ENCODE measurements around the gene TBC1D25. TPM values are rescaled to one million over a fixed set of nuclear protein-coding genes. Genes with fewer than 3 reads are reported as not detected.

The TBC1D25 gene, protein sequence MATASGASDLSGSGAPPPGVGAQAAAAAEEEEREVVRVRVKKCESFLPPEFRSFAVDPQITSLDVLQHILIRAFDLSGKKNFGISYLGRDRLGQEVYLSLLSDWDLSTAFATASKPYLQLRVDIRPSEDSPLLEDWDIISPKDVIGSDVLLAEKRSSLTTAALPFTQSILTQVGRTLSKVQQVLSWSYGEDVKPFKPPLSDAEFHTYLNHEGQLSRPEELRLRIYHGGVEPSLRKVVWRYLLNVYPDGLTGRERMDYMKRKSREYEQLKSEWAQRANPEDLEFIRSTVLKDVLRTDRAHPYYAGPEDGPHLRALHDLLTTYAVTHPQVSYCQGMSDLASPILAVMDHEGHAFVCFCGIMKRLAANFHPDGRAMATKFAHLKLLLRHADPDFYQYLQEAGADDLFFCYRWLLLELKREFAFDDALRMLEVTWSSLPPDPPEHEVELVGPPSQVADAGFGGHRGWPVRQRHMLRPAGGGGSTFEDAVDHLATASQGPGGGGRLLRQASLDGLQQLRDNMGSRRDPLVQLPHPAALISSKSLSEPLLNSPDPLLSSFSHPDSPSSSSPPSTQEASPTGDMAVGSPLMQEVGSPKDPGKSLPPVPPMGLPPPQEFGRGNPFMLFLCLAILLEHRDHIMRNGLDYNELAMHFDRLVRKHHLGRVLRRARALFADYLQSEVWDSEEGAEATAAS
- total RNA-seq = 10 to 100 TPM in 1 of 2 donors, 1 to 10 TPM in 1; 8.9 to 21.9 TPM

DNA sequence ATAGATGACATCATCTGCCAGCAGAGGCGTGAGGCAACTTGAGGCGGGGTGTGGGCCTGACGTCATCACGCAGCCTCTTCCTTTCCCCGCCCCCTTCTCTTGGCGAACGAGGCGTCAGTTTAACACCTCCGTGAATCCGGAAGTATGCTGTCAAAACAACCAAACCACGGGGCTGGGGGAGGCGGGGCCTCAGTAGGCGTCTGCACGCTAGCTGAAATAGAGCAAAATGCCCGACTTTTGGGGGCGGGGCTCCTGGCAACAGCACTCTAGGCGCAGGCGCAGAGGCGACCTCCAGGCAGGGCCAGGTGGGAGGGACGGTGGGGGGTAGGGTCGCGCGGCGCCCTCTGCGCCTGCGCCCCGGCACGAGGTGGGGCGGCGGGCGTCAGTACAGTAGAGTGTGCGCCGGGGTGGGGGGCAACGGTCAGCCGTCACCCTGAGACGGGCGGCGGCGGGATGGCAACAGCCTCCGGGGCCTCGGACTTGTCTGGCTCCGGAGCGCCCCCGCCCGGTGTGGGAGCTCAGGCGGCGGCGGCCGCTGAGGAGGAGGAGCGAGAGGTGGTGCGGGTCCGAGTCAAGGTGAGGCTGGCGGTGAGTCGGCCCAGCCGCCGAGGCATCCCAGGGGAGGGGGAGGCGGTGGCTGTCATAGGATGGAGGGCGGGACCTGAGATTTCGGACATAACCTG is at the start of gene TBC1D25:
Gene TBC1D25 (plus strand): TSS at position 370 of the 683 bp plus-strand sequence. CDS start 84 bp downstream, at position 454.
- H3K36me3 ChIP-seq = no peaks in the 10 kb centered on the region
- peak; percentile 92 for DNase-seq (ENCODE audit: low spot score)
- H3K9me3 ChIP-seq = no peaks in the 10 kb centered on the region
- intact Hi-C loops (cut with DNase I) = loop anchor here (10.0 kb wide), 1 partner anchor 55 kb away; the partner anchor contains the start of gene WDR13
- no peaks in the 10 kb centered on the region for H3K27me3 ChIP-seq (replicated peaks; ENCODE audit: insufficient read depth)
- H3K4me3 ChIP-seq = peak within 1 kb of the TSS; percentile 51 to 59
- TF ChIP-seq POLR2AphosphoS5 (IDR thresholded peaks at IDR 0.05) (peak; percentile 89), POLR2A (IDR thresholded peaks at IDR 0.05) (peak; percentile 62), CTCF (IDR thresholded peaks at IDR 0.05) (peak in 3 of 4 experiments; percentile 10 to 39 (median 29))
- no peaks in the 10 kb centered on the region for H3K4me1 ChIP-seq (replicated peaks)
- WGBS = under 1% methylated on average over 42 of the region's 59 CpGs
- peak within 1 kb of the TSS; percentile 85 for H3K27ac ChIP-seq

- intact Hi-C loops (cut with DNase I) = no loop called here
- no peak overlapping the region for H3K4me3 ChIP-seq
- no peaks in the 10 kb centered on the region for H3K4me1 ChIP-seq (replicated peaks)
- TF ChIP-seq POLR2A (IDR thresholded peaks at IDR 0.05) (no peak), CTCF (IDR thresholded peaks at IDR 0.05) (no peak), POLR2AphosphoS5 (IDR thresholded peaks at IDR 0.05) (no peak)
- no peak for DNase-seq (ENCODE audit: low spot score)
- no peaks in the 10 kb centered on the region for H3K9me3 ChIP-seq
- H3K36me3 ChIP-seq = no peaks in the 10 kb centered on the region
- WGBS = 49% methylated on average over 2 of the region's 2 CpGs
- no peaks in the 10 kb centered on the region for H3K27me3 ChIP-seq (replicated peaks; ENCODE audit: insufficient read depth)
- no peak overlapping the region for H3K27ac ChIP-seq
Observed at GRCh38 chrX:48489892-48490291, 49.6 kb upstream of the TBC1D25 start.

DNA sequence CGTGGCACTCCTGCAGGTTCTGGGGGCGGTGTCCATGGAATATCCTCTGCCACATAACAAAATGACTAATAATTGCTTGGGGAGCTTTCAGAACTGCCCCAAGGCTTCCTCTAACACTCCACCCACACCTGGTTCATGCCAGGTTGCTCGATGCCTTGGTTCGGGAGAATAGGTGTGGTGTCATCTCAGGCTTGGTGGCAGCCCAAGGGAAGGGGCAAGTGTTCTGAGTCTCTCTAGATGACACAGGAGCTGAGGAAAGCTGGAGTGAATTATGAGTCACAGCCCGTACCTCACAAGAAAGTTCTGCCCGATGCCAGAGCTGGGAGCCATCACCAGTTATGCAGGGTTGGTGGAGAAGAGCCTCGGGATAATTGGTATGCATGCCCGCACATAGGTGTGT is 48.9 kb upstream of the TBC1D25 start:
- no peaks in the 10 kb centered on the region for H3K4me1 ChIP-seq (replicated peaks)
- TF ChIP-seq POLR2AphosphoS5 (IDR thresholded peaks at IDR 0.05) = no peak
- TF ChIP-seq POLR2A (IDR thresholded peaks at IDR 0.05) = no peak
- TF ChIP-seq CTCF (IDR thresholded peaks at IDR 0.05) = no peak
- intact Hi-C loops (cut with DNase I) = no loop called here
- no peaks in the 10 kb centered on the region for H3K9me3 ChIP-seq
- 75% methylated on average over 8 of the region's 8 CpGs for WGBS
- no peaks in the 10 kb centered on the region for H3K27me3 ChIP-seq (replicated peaks; ENCODE audit: insufficient read depth)
- no peak for DNase-seq (ENCODE audit: low spot score)
- no peaks in the 10 kb centered on the region for H3K36me3 ChIP-seq
- H3K27ac ChIP-seq = no peak overlapping the region
- H3K4me3 ChIP-seq = no peak overlapping the region

GRCh38 chrX:48491809-48492208 is 47.7 kb upstream of the TBC1D25 start:
- no peak overlapping the region for H3K4me3 ChIP-seq
- no peak overlapping the region for H3K27ac ChIP-seq
- 96% methylated on average over 7 of the region's 9 CpGs for WGBS
- DNase-seq (ENCODE audit: low spot score) = no peak
- H3K27me3 ChIP-seq (replicated peaks; ENCODE audit: insufficient read depth) = no peaks in the 10 kb centered on the region
- TF ChIP-seq POLR2AphosphoS5 (IDR thresholded peaks at IDR 0.05) = no peak
- H3K9me3 ChIP-seq = no peaks in the 10 kb centered on the region
- H3K36me3 ChIP-seq = no peaks in the 10 kb centered on the region
- intact Hi-C loops (cut with DNase I) = no loop called here
- H3K4me1 ChIP-seq (replicated peaks) = no peaks in the 10 kb centered on the region

- no peaks in the 10 kb centered on the region for H3K27me3 ChIP-seq (replicated peaks; ENCODE audit: insufficient read depth)
- no peaks in the 10 kb centered on the region for H3K36me3 ChIP-seq
- H3K9me3 ChIP-seq = no peaks in the 10 kb centered on the region
- 79% methylated on average over 7 of the region's 7 CpGs for WGBS
- DNase-seq (ENCODE audit: low spot score) = no peak
- H3K4me1 ChIP-seq (replicated peaks) = no peaks in the 10 kb centered on the region
- H3K4me3 ChIP-seq = no peak overlapping the region
- no peak overlapping the region for H3K27ac ChIP-seq
- intact Hi-C loops (cut with DNase I) = no loop called here
- no peak for TF ChIP-seq CTCF (IDR thresholded peaks at IDR 0.05)
- TF ChIP-seq POLR2A (IDR thresholded peaks at IDR 0.05) = no peak
- no peak for TF ChIP-seq POLR2AphosphoS5 (IDR thresholded peaks at IDR 0.05)
Observed at GRCh38 chrX:48492293-48492910, 47.1 kb upstream of the TBC1D25 start.

Measured in prostate gland (tissue), 2 donors.